Adrenal gland (tissue), 5 donors: ENCODE data around the gene RER1.

Experiments
- CTCF ChIP-seq, 6 experiments: fragments of 450-650 bp in 4 of 6; fragments of 200-600 bp in 2 of 6; sonication (generic) in 1 of 6; IDR thresholded peaks; 1 replicate in 5 of 6; 2 replicates in 1 of 6; pipeline versions ENCODE4 v1.5.1 to v1.8.0; 2016 to 2021; ENCODE audit warnings: antibody characterized with exemption in 6 of 6, mild to moderate bottlenecking in 2 of 6, moderate library complexity in 1 of 6
- POLR2A ChIP-seq, 2 donors: fragments of 450-650 bp; IDR thresholded peaks; one replicate each; pipeline ENCODE4 v1.6.1; 2017; ENCODE audit warnings: antibody characterized with exemption in 2 of 2, mild to moderate bottlenecking in 2 of 2, moderate library complexity in 1 of 2
- donor health status: DM: no; HTN: no; CAD: no.

GRCh38 chr1:2353551-2354438 lies 37.8 kb upstream of the RER1 start:
- TF ChIP-seq CTCF (IDR thresholded peaks at IDR 0.05) = no peak
- TF ChIP-seq POLR2A (IDR thresholded peaks at IDR 0.05) = no peak
